SU-DHL-6 (cell line): ENCODE data around the gene EIF4B.

Source experiments
- H2AFZ ChIP-seq: fragments of 200-600 bp; sonication (generic); 2 replicates; pipeline ENCODE4 v1.6.1; 2014; ENCODE audit warnings: low read depth, mild to moderate bottlenecking, moderate library complexity, mixed read lengths, antibody characterized with exemption, low read length; ENCODE audit not compliant: severe bottlenecking
- H3F3A ChIP-seq: fragments of 200-600 bp; shearing (Covaris generic); 2 replicates; pipeline ENCODE4 v1.6.0; 2016; ENCODE audit warnings: antibody characterized with exemption, mild to moderate bottlenecking; ENCODE audit not compliant: insufficient read depth
- H3K27ac ChIP-seq: fragments of 200-600 bp; sonication (generic); 2 replicates; pipeline ENCODE4 v1.5.1; 2016; ENCODE audit warnings: low read depth, mild to moderate bottlenecking, low read length, moderate library complexity, mixed read lengths
- H3K27me3 ChIP-seq: fragments of 200-600 bp; sonication (generic), shearing (Covaris generic); 2 replicates; pipeline ENCODE4 v1.6.0; 2014; ENCODE audit warnings: mild to moderate bottlenecking, low read length
- H3K36me3 ChIP-seq: fragments of 200-600 bp; sonication (generic); 2 replicates; pipeline ENCODE4 v1.6.1; 2014; ENCODE audit warnings: mild to moderate bottlenecking, low read length, mixed read lengths
- H3K4me2 ChIP-seq: fragments of 300-600, 200-600 bp; shearing (Covaris generic), sonication (generic); 2 replicates; pipeline ENCODE4 v1.6.0; 2014; ENCODE audit warnings: low read length, low read depth, mild to moderate bottlenecking; ENCODE audit not compliant: poor library complexity, severe bottlenecking
- H3K4me3 ChIP-seq: fragments of 200-600 bp; sonication (generic); 2 replicates; pipeline ENCODE4 v1.5.1; 2014; ENCODE audit warnings: antibody characterized with exemption, low read length, mild to moderate bottlenecking, mixed read lengths; ENCODE audit not compliant: insufficient read depth, poor library complexity, severe bottlenecking
- H3K79me2 ChIP-seq: fragments of 200-600 bp; sonication (generic); 2 replicates; pipeline ENCODE4 v1.6.1; 2014; ENCODE audit warnings: mild to moderate bottlenecking, low read length, moderate library complexity; ENCODE audit not compliant: insufficient read depth
- H3K9ac ChIP-seq: fragments of 200-600 bp; sonication (generic); 2 replicates; pipeline ENCODE4 v1.7.0; 2014; ENCODE audit warnings: mild to moderate bottlenecking, low read length
- H3K9me2 ChIP-seq: fragments of 200-600 bp; sonication (generic); replicated peaks from 2 replicates; pipeline ENCODE4 v1.6.1; 2014; ENCODE audit warnings: low read length; ENCODE audit not compliant: insufficient read depth
- H3K9me3 ChIP-seq: fragments of 200-600 bp; sonication (generic); 2 replicates; pipeline ENCODE4 v1.6.1; 2014; ENCODE audit warnings: low read length, mixed read lengths; ENCODE audit not compliant: insufficient read depth
- H4K20me1 ChIP-seq: fragments of 200-600 bp; sonication (generic); 2 replicates; pipeline ENCODE4 v1.6.1; 2014; ENCODE audit warnings: low read depth, mild to moderate bottlenecking, antibody characterized with exemption, low read length, moderate library complexity, mixed read lengths
- EZH2phosphoT487 ChIP-seq: fragments of 200-600 bp; sonication (generic), shearing (Covaris generic); conservative IDR thresholded peaks from 2 replicates; pipeline ENCODE4 v1.6.1; 2018; ENCODE audit warnings: mild to moderate bottlenecking, antibody characterized with exemption, low read length, moderate library complexity, mixed read lengths
- TF ChIP-seq, protein P1 (sequence below): fragments of 200-600 bp; sonication (generic); IDR thresholded peaks from one replicate; pipeline ENCODE4 v1.5.1; 2017; ENCODE audit warnings: antibody characterized with exemption, mild to moderate bottlenecking, low read length, moderate library complexity; ENCODE audit not compliant: insufficient read depth, poor library complexity, severe bottlenecking

Gene EIF4B

GRCh38 chr12:52992699-52993557, 13.3 kb upstream of the EIF4B start:
- no peaks in the 10 kb centered on the region for H4K20me1 ChIP-seq
- TF ChIP-seq, protein P1, sequence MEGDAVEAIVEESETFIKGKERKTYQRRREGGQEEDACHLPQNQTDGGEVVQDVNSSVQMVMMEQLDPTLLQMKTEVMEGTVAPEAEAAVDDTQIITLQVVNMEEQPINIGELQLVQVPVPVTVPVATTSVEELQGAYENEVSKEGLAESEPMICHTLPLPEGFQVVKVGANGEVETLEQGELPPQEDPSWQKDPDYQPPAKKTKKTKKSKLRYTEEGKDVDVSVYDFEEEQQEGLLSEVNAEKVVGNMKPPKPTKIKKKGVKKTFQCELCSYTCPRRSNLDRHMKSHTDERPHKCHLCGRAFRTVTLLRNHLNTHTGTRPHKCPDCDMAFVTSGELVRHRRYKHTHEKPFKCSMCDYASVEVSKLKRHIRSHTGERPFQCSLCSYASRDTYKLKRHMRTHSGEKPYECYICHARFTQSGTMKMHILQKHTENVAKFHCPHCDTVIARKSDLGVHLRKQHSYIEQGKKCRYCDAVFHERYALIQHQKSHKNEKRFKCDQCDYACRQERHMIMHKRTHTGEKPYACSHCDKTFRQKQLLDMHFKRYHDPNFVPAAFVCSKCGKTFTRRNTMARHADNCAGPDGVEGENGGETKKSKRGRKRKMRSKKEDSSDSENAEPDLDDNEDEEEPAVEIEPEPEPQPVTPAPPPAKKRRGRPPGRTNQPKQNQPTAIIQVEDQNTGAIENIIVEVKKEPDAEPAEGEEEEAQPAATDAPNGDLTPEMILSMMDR, result no peak
- TF ChIP-seq EZH2phosphoT487, result no peak
- no peaks in the 10 kb centered on the region for H3K9me2 ChIP-seq
- H3F3A ChIP-seq, result no peaks in the 10 kb centered on the region
- H2AFZ ChIP-seq, result no peak overlapping the region
- no peaks in the 10 kb centered on the region for H3K9me3 ChIP-seq
- H3K79me2 ChIP-seq, result no peaks in the 10 kb centered on the region
- no peak overlapping the region for H3K27ac ChIP-seq
- no peaks in the 10 kb centered on the region for H3K27me3 ChIP-seq
- H3K36me3 ChIP-seq, result no peaks in the 10 kb centered on the region
- H3K4me3 ChIP-seq, result no peak overlapping the region
- H3K4me2 ChIP-seq, result no peak overlapping the region
- H3K9ac ChIP-seq, result no peak overlapping the region

- Histone ChIP-seq H3K79me2 (no peaks in the 10 kb centered on the region), H3F3A (no peaks in the 10 kb centered on the region), H3K9me2 (no peaks in the 10 kb centered on the region), H4K20me1 (no peaks in the 10 kb centered on the region), H3K9me3 (no peaks in the 10 kb centered on the region), H2AFZ (no peak overlapping the region), H3K36me3 (no peaks in the 10 kb centered on the region), H3K4me2 (no peak overlapping the region), H3K27me3 (no peaks in the 10 kb centered on the region), H3K27ac (no peak overlapping the region), H3K4me3 (no peak overlapping the region), H3K9ac (no peak overlapping the region)
- TF ChIP-seq, protein P1, result no peak
Observed at GRCh38 chr12:52993558-52993869, 12.7 kb upstream of the EIF4B start.

DNA sequence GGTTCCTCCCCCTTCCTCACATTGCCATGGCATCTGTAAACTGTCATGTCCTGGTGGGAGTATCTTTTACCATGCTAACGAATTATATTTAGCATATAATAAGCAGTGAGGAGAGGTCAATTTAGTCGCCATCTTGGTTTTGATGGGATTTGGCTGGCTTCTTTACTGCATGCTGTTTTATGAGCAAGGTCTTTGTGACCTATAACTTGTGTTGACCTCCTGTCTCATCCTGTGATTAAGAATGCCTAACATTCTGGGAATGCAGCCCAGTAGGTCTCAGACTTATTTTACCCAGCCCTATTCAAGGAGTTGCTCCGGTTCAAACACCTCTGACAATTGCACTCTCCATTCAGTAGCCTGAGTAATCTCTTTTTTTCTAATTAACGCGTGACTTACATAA, 2.1 kb upstream of the EIF4B start:
- peaks cover 29% of the 10 kb centered on the region for H3K79me2 ChIP-seq
- no peaks in the 10 kb centered on the region for H3K9me3 ChIP-seq
- H3F3A ChIP-seq, result peaks cover 6% of the 10 kb centered on the region
- H2AFZ ChIP-seq, result no peak overlapping the region
- H4K20me1 ChIP-seq, result peaks cover 12% of the 10 kb centered on the region
- H3K4me2 ChIP-seq, result no peak overlapping the region
- no peaks in the 10 kb centered on the region for H3K9me2 ChIP-seq
- no peak overlapping the region for H3K9ac ChIP-seq
- no peaks in the 10 kb centered on the region for H3K27me3 ChIP-seq
- peaks cover 15% of the 10 kb centered on the region for H3K36me3 ChIP-seq
- TF ChIP-seq EZH2phosphoT487, result no peak
- TF ChIP-seq, protein P1, result no peak
- no peak overlapping the region for H3K27ac ChIP-seq
- H3K4me3 ChIP-seq, result no peak overlapping the region
